Renal cortex interstitium (tissue), 3 donors: ENCODE measurements around the gene NLRX1. TPM values are rescaled to one million over a fixed set of nuclear protein-coding genes. Genes with fewer than 3 reads are reported as not detected.

ENCODE experiments used
- polyA plus RNA-seq, 3 donors: library from polyadenylated mRNA; unstranded; fragments of 120-200 nt; gene quantifications; one replicate each; pipeline ENCODE4 v1.2.1, GENCODE V29; 2013; ENCODE audit not compliant: insufficient read length in 3 of 3

Gene NLRX1
- polyA plus RNA-seq, 3 donors: 8.9 to 15.1 (median 12.0) TPM

Other genes with a start within 250 kb of the NLRX1 start
- gene BCL9L, start 242.8 kb upstream of the NLRX1 start, polyA plus RNA-seq: 10 to 100 TPM; 23.8 to 35.7 (median 33.5) TPM
- gene UPK2, start 212.4 kb upstream of the NLRX1 start, polyA plus RNA-seq: 1 to 10 TPM; 3.5 to 6.0 (median 5.9) TPM
- under 1 TPM in 1 of 3 donors, not detected in 2; 0.14 TPM for gene FOXR1, start 197.0 kb upstream of the NLRX1 start, polyA plus RNA-seq
- 10 to 100 TPM; 17.2 to 46.3 (median 22.0) TPM for gene CENATAC, start 170.6 kb upstream of the NLRX1 start, polyA plus RNA-seq
- gene RPS25, start 150.4 kb upstream of the NLRX1 start, polyA plus RNA-seq: 1,000 to 10,000 TPM; 1,021 to 1,242 (median 1,207) TPM
- 100 to 1,000 TPM in 2 of 3 donors, 10 to 100 TPM in 1; 91.1 to 115 (median 102) TPM for gene TRAPPC4, start 150.0 kb upstream of the NLRX1 start, polyA plus RNA-seq
- 100 to 1,000 TPM in 2 of 3 donors, 10 to 100 TPM in 1; 95.1 to 108 (median 103) TPM for gene SLC37A4, start 137.8 kb upstream of the NLRX1 start, polyA plus RNA-seq
- 100 to 1,000 TPM; 119 to 133 (median 120) TPM for gene HYOU1, start 111.5 kb upstream of the NLRX1 start, polyA plus RNA-seq
- gene VPS11, start 100.9 kb upstream of the NLRX1 start, polyA plus RNA-seq: 10 to 100 TPM; 49.5 to 62.6 (median 53.6) TPM
- 10 to 100 TPM; 27.2 to 30.9 (median 30.0) TPM for gene HMBS, start 83.8 kb upstream of the NLRX1 start, polyA plus RNA-seq
- 10 to 100 TPM; 58.1 to 59.4 (median 58.1) TPM for gene DPAGT1, start 66.9 kb upstream of the NLRX1 start, polyA plus RNA-seq
- gene C2CD2L, start 61.4 kb upstream of the NLRX1 start, polyA plus RNA-seq: 10 to 100 TPM in 2 of 3 donors, 1 to 10 TPM in 1; 8.7 to 11.0 (median 10.8) TPM
- gene HINFP, start 47.1 kb upstream of the NLRX1 start, polyA plus RNA-seq: 10 to 100 TPM; 28.2 to 42.9 (median 29.1) TPM
- 1 to 10 TPM in 2 of 3 donors, under 1 TPM in 1; 0.72 to 1.2 (median 1.1) TPM for gene ABCG4, start 19.7 kb upstream of the NLRX1 start, polyA plus RNA-seq
- gene NHERF4, start 16.8 kb downstream of the NLRX1 start, polyA plus RNA-seq: 10 to 100 TPM; 14.6 to 20.6 (median 17.1) TPM
- gene CBL, start 37.6 kb downstream of the NLRX1 start, polyA plus RNA-seq: 10 to 100 TPM; 16.6 to 23.2 (median 20.3) TPM
- gene MCAM, start 148.4 kb downstream of the NLRX1 start, polyA plus RNA-seq: 10 to 100 TPM; 49.2 to 62.0 (median 55.5) TPM
- gene RNF26, start 165.8 kb downstream of the NLRX1 start, polyA plus RNA-seq: 10 to 100 TPM; 29.3 to 35.8 (median 33.3) TPM
- gene C1QTNF5, start 172.2 kb downstream of the NLRX1 start, polyA plus RNA-seq: 10 to 100 TPM; 18.1 to 30.5 (median 23.7) TPM
- not detected for gene MFRP, start 178.0 kb downstream of the NLRX1 start, polyA plus RNA-seq
- gene USP2, start 213.0 kb downstream of the NLRX1 start, polyA plus RNA-seq: 10 to 100 TPM in 2 of 3 donors, 1 to 10 TPM in 1; 9.3 to 14.2 (median 11.1) TPM